ENCODE data around the gene GPC2.

DNA sequence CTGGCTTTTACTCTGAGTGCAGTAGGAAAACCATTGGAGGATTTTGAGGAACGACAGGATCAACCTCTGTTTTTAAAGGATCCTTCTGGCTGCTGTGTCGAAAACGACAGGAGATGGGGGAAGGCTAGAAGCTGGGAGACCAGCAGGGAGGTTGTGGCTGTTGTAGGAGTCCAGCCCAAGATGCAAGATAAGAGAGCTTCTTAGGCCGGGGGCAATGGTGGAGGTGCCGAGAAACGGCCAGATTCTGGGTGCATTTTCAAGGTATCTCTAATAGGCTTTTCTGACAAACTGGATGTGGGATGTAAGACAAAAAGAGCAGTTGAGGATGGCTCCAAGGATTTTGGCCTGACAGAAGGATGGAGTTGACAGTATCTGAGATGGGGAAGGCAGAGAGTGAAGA, 32.3 kb upstream of the GPC2 start:
- TF ChIP-seq, protein P1, sequence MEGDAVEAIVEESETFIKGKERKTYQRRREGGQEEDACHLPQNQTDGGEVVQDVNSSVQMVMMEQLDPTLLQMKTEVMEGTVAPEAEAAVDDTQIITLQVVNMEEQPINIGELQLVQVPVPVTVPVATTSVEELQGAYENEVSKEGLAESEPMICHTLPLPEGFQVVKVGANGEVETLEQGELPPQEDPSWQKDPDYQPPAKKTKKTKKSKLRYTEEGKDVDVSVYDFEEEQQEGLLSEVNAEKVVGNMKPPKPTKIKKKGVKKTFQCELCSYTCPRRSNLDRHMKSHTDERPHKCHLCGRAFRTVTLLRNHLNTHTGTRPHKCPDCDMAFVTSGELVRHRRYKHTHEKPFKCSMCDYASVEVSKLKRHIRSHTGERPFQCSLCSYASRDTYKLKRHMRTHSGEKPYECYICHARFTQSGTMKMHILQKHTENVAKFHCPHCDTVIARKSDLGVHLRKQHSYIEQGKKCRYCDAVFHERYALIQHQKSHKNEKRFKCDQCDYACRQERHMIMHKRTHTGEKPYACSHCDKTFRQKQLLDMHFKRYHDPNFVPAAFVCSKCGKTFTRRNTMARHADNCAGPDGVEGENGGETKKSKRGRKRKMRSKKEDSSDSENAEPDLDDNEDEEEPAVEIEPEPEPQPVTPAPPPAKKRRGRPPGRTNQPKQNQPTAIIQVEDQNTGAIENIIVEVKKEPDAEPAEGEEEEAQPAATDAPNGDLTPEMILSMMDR (conservative IDR thresholded peaks at IDR 0.05 in 1 of 2, IDR thresholded peaks at IDR 0.05 in 1 of 2; ENCODE audit: extremely low read depth in 1 of 2, insufficient read depth in 1 of 2, low read depth in 1 of 2, low read length in 2 of 2) = no peak
- TF ChIP-seq EZH2 (IDR thresholded peaks at IDR 0.05; ENCODE audit: borderline replicate concordance, low read length) = no peak

All from mammary epithelial cell (primary cell).